ENCODE results near the gene NYNRIN.

DNA sequence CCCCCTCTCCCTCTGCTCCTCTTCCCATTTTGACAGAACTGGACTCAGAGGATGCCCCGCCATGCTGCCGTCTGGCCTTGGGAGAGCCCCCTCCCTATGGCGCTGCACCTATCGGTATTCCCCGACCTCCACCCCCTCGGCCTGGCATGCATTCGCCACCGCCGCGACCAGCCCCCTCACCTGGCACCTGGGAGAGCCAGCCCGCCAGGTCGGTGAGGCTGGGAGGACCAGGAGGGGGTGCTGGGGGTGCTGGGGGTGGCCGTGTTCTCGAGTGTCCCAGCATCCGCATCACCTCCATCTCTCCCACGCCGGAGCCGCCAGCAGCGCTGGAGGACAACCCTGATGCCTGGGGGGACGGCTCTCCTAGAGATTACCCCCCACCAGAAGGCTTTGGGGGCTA is 29.3 kb upstream of the NYNRIN start:
- TF ChIP-seq POLR2A (IDR thresholded peaks at IDR 0.05) (no peak), CTCF (IDR thresholded peaks at IDR 0.05) (no peak)
